Kasumi-1 (cell line): ENCODE measurements around the gene E2F4.

ENCODE experiments used
- DNase-seq, 2 experiments: peaks; one replicate each; lab custom pipeline; 2025; lab: John Stamatoyannopoulos, UW

Gene E2F4

DNA sequence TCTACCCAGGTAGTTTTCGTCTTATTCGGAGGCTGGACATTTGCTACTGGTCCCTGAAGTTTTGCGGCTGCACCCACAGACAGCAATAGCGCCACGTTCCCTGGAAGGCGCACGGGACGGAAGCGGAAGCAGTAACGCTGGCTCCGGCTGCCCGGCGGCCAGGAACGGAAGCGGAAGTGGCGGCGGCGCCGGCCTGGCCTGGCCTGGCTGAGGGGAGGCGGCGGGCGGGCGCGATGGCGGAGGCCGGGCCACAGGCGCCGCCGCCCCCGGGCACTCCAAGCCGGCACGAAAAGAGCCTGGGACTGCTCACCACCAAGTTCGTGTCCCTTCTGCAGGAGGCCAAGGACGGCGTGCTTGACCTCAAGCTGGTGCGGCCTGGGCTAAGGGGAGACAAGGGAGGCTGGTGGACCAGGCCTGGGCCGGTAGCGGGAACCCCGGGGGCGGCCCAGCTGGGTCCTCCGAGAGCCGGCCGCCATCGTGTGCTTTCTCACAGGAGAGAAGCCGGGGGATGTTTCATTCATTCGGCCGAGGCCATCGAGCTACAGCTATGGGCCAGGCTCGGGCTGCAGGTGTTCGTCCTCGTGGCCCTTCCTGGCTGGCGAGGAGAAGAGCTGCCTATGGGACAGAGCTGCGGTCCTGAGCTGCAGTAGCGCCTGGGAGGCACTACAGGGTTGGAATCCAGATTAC lies at the start of gene E2F4:
TSS of gene E2F4 (plus strand) at position 161 of the 687 bp plus-strand sequence. CDS start at position 234, 73 bp downstream.
- DNase-seq = peak; percentile 94

DNA sequence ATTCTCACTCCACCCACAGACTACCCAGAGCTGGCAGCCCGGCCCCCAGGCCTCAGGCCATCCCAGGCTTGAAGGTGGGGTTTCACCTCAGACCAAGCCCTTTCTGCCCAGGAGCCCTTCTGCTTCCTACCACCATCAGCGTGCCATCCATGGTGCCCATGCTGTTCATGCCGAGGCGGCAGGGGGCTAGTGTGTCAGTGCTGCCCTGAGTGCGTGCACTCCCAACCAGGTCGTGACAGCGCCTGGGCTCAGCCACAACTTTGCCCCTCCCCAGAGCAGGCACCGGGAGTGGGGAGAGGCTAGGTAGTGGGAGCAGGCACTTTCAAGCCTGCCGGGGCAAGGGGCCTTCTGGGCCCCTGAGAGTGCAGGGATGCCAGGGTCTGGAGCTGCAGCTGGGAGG lies 49.6 kb upstream of the E2F4 start:
- DNase-seq = no peak

GRCh38 chr16:67144943-67145342 lies 47.0 kb upstream of the E2F4 start:
- no peak for DNase-seq

DNA sequence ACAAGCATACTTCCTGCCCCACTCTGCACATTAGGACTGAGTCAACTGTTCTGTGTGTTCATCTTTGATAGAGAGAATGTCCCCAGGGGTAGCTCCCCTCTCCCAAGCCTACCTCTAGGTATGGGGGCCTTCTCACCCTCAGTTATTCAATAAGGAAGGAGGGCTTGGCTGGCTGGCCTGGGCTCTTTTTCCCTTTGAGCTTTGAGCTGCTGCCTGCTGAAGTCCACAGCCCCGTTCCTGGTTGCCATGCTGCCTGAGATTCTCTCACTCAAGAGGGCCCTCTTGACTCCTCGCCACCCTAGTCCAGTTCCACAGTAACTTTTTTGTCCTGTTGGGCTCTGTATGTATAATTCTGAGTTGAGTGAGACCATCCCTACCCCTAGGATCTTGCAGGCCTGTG lies 46.2 kb upstream of the E2F4 start:
- no peak for DNase-seq

DNA sequence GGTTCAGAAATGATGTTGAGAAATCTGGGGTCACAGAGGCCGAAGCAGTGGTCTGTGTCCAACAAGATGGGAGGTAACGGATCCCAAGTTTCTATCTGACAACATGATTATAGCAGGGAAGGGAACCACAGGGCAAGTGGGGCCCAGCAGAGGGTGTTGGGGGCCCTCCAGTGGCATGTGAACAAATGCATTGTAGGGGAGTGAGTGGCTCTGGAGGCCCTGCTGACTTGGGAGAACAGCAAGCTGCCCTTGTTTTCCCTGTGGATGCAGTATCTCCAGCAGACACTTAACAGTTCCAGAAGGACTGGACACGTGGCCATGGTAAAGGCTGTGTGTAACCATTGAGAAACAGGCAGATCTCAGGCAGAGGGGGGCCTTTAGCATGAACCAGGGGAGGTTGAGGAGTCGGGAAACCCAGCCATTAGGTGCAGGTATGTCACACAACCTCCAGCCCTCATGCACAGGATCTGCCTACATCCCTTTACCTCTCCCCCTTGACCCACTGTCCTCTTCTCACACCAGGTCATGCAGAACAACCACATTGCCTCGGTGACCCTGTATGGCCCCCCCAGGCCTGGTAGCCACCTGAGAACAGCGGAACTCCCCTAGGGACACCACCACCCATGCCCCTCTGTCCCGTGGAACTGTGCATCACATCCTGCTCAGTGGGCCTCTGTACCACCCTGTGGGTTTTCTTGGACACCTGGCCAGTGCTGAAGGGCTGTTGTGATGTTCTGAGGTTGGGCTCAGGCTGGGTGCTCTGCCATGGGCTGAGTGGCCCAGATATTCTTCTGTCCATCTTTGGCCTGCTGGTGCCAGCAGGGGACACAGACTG lies 45.2 kb upstream of the E2F4 start:
- no peak for DNase-seq

DNA sequence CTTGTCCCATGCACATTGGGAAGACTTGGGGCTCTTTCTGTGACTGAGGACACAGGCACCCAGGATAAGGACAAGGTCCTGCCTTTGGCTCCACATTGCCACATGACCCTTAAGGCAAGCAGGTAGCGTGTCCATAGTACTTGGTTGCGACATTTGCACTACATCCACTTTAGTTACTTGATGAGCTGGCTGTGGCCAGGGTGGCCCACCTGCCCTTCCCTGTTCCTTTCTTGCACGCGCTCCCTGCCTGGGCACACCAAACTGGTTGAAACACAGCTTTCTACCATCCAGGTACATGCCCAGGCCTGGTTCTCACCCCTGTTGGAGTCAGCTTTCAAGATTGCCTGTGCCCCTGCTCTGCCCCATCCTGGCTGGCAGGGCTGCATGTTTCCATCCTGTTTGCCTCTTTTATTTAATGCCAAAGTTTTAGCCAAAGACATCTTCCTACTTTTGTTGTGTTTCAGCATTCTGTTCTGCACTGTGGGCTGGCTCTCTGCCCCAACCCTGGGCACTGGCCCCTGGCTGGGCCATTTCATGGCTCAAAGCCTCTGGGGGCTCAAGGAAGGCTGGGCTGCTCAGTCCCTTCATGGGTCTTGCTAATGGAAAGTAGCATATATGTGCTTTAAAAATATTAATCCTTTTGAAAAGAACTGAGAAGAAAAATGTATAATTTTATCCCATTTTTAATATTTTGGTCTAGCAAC lies 44.4 kb upstream of the E2F4 start:
- DNase-seq = no peak

DNA sequence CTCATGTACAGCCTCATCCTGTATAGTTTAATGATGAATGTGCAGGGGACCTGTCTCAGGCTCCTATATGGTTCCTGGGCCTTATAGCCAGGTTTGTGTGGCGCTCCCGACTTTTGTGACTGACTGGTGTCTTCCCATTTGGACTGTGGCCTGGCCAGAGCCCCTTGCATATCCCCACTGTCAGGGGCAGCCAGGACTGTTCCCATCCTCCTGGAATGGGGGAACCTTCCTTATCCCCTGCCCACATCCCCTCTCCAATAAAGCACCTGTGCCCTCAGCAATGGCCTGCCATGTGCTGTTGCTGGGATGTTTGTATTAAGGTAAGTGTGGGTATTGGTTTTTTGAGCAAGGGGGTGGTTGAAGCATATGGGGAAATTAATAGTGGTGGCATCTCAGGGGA lies 43.7 kb upstream of the E2F4 start:
- DNase-seq = no peak

- no peak for DNase-seq
Observed at GRCh38 chr16:67148656-67149275, 43.2 kb upstream of the E2F4 start.

DNA sequence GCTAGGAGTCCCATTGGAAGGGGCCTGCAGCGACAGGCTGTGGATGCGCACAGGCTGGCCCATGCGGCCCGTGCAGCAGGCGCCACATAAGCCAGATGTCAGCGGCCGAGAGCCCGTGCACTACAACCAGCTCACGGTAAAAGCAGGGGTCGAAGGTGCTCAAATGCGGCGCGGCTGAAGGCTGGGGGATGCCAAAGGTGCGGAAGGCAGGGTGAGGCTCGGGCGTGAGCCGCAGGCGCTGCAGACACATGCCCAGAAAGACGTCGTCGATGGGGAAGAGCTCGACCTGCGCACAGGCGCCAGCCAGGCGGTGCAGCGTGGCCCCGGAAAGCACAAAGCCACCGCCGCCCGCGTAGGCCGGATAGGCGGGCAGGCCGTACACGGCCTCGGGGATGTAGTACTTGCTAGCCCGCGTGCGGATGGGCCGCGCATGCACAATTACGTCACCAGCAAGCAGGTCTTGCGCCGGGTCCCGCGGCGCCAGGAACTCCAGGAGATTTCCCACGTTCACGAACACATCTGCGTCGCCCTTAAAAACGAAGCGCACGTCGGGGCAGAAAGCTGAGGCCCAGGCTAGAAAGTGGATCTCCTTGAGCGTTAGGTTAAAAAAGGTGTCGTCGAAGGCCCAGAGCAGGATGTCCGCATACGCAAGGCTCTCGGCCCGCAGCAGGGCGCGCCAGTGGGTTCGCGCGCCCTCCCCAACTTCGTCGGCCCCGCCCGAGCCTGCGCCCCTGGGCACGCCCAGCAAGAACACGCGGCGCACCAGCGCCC lies 42.5 kb upstream of the E2F4 start:
- DNase-seq = no peak

GRCh38 chr16:67150047-67150832 lies 41.7 kb upstream of the E2F4 start:
- DNase-seq = no peak

DNA sequence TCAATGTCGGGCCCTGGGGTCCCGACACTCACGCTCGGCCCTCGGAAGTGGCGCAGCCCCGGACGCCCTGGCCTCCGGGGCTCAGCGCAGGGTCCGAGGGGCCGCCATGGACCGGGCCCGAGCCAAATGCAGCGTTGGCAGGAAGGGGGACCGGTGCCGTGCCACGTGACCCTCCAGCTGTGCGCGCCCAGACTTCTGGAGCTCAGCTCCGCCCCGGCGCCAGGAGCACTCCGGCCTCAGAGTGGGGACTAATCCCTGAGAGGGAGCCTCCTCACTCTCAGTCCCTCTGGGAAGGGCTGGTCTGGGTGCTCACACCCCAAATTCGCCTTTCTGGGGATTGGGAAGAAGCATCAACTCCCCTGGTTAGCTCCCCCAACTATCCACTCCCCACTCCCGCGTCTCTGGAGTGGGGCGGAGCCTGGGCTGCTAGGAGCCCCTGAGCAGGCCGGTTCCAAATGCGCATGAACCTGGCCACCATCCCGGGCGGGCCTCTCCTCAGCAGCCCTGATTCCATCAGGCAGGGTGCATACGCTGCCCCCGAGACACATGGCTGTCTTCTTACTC lies 41.0 kb upstream of the E2F4 start, which contains the start of gene B3GNT9:
TSS of gene B3GNT9 (minus strand) at position 166 of the 564 bp plus-strand sequence. CDS start 513 bp downstream, outside the sequence.
- no peak for DNase-seq

- DNase-seq = no peak
Observed at GRCh38 chr16:67151431-67152097, 40.4 kb upstream of the E2F4 start.

DNA sequence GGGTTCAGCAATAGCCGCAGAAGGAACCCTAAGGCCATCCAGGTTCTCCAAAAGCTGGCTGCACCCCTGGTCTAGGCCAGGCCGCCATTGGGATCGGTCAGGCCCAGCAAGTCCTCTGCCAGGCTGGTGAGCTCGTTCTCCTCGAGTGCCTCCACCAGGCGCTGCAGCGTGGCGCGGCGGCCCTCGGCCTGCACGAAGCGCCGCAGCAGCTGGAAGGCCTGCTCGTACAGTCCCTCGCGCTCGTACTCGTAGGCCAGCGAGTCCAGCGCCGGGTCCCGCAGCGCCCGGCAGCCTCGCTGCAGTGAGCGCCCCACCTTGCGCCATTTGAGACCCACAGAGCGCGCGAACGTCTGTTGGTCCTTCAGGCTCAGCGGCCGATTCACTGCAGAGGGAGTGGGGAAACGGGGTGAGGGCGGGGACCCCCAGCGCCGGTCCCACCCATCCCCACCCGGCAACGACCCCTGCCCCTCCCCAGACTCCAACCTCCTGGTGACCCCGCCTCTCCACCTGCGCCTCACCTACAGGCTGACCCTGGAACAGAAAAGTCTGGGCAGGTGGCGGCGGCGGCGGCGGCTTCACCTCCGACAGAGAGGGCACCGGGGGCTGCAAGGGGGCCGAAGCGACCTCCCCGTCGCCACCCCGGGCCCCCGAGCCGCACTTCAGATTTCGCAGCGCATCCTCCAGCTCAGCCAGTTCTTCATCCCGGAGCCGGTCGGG lies 37.2 kb upstream of the E2F4 start:
- no peak for DNase-seq

DNA sequence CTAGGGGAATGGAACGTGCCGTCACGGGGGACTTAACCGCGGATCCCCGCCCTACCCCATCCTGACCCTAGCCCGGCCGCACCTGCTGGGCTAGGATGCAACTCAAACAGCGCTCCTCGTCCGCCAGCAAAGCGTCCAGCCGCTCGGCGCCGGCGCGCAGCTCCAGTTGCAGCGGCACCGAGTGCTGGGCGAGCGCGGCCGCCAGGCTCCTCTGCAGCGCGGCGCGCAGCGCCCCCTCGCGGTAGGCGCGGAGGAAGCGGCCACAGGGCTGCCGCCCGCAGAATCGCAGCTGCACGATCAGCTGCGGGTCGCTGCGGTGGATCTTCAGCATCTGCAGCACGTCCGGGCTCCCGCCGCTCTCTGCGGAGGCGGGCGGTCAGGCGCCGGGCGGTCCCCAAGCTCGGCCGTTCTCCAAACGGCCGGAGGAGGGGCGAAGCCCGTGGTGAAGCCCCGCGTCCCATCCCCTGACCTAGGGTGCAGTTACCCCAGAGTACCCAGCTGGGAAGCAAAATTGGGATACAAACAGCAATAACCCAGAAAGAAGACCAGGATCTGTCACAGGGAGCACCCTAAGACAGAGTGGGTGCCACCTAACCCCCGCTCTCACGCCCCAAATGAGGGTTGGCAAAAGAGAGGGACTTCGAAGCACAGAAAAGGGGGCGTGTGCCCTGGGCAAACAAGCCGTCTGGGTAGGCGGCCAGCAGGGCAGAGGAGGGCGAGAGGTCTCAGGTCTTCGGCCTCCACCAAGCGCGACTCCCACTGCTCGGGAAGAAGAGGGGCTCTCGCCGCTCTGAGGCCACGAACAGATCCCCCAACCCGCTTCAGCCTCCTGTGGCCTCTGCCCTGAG lies 36.4 kb upstream of the E2F4 start:
- peak; percentile 35 to 52 for DNase-seq

DNA sequence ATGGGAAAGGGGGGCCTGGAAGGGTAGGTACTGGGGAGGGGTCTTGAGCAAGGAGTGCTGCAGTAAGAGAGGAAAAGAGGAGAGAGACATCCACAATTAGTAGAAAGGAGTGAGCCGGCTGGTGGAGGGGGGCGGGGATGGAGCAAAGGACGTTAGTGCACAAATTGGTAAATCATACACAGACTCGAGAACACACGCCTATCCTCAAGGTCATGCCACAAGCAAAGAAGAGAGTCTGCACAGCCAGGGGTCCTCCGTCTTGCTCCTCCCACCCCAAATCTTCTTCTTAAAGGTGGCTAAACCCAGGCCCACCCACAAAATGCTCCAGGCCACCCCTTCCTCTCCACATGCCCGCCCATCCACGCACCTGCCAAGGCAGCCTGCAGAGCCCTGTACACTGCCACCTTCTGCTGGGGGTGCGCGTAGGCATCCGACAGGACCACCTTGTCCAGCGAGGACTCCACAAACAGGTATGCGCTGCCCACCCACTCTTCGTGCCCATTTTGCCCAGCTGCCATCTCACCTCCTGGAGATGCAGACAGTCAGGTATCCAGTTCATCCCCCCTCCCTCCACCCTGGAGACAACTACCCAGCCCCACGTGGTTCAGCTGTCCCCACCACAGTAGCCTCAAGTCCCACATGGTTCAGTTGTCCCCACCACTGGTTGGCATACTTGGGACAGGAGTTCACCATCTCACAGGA lies 35.7 kb upstream of the E2F4 start:
- no peak for DNase-seq

GRCh38 chr16:67157106-67157748 lies 34.7 kb upstream of the E2F4 start:
- no peak for DNase-seq
